ENCODE results near the gene ARL6IP1.

DNA sequence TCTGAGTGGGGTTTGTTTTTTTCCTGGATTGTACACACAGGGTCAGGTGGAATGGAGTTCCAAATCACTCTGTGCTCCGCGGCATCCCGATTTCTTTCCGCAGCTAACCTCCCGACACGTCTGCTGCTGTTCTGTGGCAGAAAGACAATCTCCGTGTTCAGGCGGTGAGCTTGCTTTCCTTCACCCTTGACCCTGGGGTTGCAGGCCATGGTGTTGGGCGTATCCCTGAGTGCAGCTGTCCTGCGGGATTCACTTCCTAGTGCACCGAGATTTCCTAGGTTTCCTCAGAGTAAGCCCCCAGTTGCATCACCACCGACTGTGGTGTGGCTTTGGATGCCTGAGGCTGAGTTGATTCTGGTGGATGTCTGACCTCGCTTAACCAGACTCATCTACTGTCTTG, 7.8 kb upstream of the ARL6IP1 start:
- no peak for TF ChIP-seq POLR2A (IDR thresholded peaks at IDR 0.05; ENCODE audit: low read length)
- no peak for TF ChIP-seq GATA1 (IDR thresholded peaks at IDR 0.05; ENCODE audit: low read depth, low read length)
